HCT116 (cell line): ENCODE results near the gene CXCL9.

Source experiments
- CTCF ChIP-seq, 3 experiments: fragments of 200-600 bp in 1 of 3; sonication (generic) in 1 of 3; IDR thresholded peaks in 2 of 3; conservative IDR thresholded peaks in 1 of 3; 2 replicates each; pipeline ENCODE4 v1.5.1; 2012 to 2017; ENCODE audit warnings: low read depth in 2 of 3, low read length in 2 of 3, antibody characterized with exemption in 1 of 3, borderline replicate concordance in 1 of 3, control low read depth in 1 of 3, mild to moderate bottlenecking in 1 of 3, mixed read lengths in 1 of 3, mixed run types in 1 of 3, moderate library complexity in 1 of 3; ENCODE audit not compliant: insufficient read depth in 1 of 3
- POLR2AphosphoS5 ChIP-seq: IDR thresholded peaks from 2 replicates; pipeline ENCODE4 v1.6.1; 2011; ENCODE audit warnings: mild to moderate bottlenecking, low read depth, low read length, moderate library complexity
- YY1 ChIP-seq: IDR thresholded peaks from 2 replicates; pipeline ENCODE4 v1.6.1; 2011; ENCODE audit warnings: low read length, low read depth, moderate library complexity, mild to moderate bottlenecking; ENCODE audit not compliant: insufficient replicate concordance; ENCODE audit errors: extremely low read depth
- ZNF274 ChIP-seq: fragments of 200-500 bp; sonication (Bioruptor generic); IDR thresholded peaks from 2 replicates; pipeline ENCODE4 v1.6.1; 2014; ENCODE audit warnings: mild to moderate bottlenecking, low read depth, low read length, inconsistent platforms

GRCh38 chr4:76035799-76036380 lies 28.6 kb upstream of the CXCL9 start, which contains the start of gene CXCL11:
- no peak for TF ChIP-seq CTCF (IDR thresholded peaks at IDR 0.05 in 2 of 3, conservative IDR thresholded peaks at IDR 0.05 in 1 of 3; ENCODE audit: borderline replicate concordance in 1 of 3, insufficient read depth in 1 of 3, low read depth in 2 of 3, low read length in 2 of 3)
- TF ChIP-seq ZNF274 = no peak
- no peak for TF ChIP-seq POLR2AphosphoS5
- no peak for TF ChIP-seq YY1
